ENCODE measurements around the gene ZMYND8. TPM values are rescaled to one million over a fixed set of nuclear protein-coding genes. Genes with fewer than 3 reads are reported as not detected.

Gene ZMYND8
- total and polyA plus RNA-seq, 2 of the 8 experiments (the other 6 are each of a cell fraction or from before 2014, with no cell fraction given), result 50.5 to 163 TPM

- TF ChIP-seq CTCF (IDR thresholded peaks at IDR 0.05; ENCODE audit: control extremely low read depth in 1 of 3, insufficient read depth in 1 of 3, low read depth in 1 of 3, low read length in 3 of 3) (no peak), USF2 (IDR thresholded peaks at IDR 0.05; ENCODE audit: low read length) (no peak)
These were observed 75.8 kb downstream of the ZMYND8 start (continued) for GRCh38 chr20:47280668-47281067.

Measured in H1 (cell line).